LNCAP (cell line): ENCODE data around the gene PRG2.
A peak's percentile ranks its signal among the peaks of the same experiment; 100 is the strongest.

Experiments used
- TF ChIP-seq, protein P1 (sequence below): fragments of 450-650 bp; IDR thresholded peaks from 2 replicates; pipeline ENCODE4 v1.5.1; 2017; ENCODE audit warnings: mild to moderate bottlenecking

Gene PRG2

DNA sequence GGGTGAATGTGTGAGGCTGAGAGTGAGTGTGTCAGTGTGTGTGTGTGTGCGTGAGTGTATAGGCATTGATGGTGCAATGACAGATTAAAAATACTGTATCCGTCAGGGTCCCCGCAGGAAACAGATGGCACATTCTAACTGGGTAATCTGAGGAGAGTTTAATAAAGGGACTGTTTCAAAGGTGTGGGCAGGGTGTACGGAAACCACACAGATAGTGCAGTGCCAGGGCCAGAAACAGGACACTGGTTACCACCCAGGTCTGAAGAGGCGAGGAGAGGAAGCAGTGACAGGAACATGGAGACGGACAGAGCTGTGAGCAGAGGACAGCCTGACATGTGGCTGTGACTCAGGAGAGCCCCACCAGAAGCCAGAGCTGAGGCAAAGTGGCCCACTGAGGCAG, 35.8 kb downstream of the PRG2 start:
- TF ChIP-seq, protein P1, sequence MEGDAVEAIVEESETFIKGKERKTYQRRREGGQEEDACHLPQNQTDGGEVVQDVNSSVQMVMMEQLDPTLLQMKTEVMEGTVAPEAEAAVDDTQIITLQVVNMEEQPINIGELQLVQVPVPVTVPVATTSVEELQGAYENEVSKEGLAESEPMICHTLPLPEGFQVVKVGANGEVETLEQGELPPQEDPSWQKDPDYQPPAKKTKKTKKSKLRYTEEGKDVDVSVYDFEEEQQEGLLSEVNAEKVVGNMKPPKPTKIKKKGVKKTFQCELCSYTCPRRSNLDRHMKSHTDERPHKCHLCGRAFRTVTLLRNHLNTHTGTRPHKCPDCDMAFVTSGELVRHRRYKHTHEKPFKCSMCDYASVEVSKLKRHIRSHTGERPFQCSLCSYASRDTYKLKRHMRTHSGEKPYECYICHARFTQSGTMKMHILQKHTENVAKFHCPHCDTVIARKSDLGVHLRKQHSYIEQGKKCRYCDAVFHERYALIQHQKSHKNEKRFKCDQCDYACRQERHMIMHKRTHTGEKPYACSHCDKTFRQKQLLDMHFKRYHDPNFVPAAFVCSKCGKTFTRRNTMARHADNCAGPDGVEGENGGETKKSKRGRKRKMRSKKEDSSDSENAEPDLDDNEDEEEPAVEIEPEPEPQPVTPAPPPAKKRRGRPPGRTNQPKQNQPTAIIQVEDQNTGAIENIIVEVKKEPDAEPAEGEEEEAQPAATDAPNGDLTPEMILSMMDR = no peak

GRCh38 chr11:57353852-57354251, 36.6 kb downstream of the PRG2 start:
- TF ChIP-seq, protein P1 = no peak

DNA sequence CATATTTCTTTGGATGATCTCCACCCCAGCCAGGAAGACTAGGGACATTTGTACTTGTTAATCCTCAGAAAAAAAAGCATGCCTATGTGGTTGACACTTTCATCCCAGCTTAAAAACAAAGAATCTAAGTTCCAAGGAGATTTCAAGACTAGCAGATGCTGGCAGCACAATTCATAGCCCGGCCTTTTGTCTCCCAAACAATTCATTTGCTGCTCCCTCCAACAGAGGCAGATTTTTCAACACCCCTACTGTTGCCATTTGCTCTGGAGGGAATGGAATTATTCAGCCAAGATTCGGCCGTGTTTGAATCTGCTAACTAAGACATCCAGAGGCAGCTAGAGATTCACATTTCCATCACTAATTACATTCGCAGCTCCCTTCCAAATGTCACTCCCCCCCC, 37.0 kb downstream of the PRG2 start:
- TF ChIP-seq, protein P1 = no peak

DNA sequence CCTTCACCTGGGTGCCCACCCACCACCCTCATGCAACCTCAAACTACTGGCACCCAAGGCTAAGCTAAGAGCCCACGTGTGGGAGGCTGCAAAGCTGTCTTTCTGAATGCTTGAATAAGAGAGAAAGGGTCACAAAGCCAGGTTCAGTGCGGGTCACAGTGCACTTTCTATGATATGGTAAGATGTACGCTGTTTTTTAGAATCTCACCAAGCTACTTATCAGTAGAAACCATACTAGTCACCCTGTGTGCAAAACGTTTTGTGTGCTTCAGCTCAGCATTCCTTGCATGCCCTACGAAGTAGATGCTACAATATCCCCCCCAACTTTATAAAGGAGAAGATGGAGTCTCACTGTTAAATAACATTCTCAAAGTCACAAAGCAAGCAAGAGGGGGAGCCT, 37.4 kb downstream of the PRG2 start:
- TF ChIP-seq, protein P1 = no peak

GRCh38 chr11:57349491-57350274, 40.8 kb downstream of the PRG2 start:
- TF ChIP-seq, protein P1 = peak; percentile 93

DNA sequence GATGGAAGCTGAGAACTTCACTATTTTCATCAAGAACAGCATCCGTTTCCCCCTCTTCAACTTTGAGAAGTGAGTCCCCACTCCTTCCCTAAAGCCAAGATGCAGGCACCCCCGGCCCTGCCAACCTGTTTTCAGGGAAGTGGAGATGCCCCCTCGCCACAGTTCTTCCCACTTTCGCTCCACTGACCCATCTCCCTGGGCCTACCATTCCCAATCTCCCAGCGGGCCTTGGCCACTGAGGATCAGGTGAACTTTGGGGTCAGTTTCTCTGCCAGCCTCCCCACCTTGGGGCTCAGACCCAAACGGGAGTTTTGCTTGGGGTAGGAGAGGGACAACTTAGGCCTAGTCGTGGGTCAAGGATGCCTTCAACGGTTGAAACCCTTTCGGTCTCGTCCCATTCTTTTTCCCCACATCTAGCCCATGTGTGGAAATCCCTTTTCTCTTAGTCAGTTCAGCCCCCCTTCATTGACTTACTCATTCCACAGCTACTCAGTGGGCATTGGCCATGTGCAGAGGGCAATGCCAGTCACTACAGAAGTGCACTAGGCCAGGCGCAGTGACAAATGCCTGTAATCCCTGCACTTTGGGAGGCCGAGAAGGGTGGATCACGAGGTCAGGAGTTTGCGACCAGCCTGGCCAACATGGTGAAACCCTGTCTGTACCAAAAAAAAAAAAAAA, 41.7 kb downstream of the PRG2 start:
- TF ChIP-seq, protein P1 = no peak

- TF ChIP-seq, protein P1 = no peak
Measured at GRCh38 chr11:57348052-57348451, 42.4 kb downstream of the PRG2 start.
